Uterus (tissue), 2 donors: ENCODE measurements around the gene RAD51B.

Experiments used
- POLR2A ChIP-seq, 2 donors: fragments of 450-650 bp; IDR thresholded peaks; one replicate each; pipeline ENCODE4 v1.6.1; 2016; ENCODE audit warnings: antibody characterized with exemption in 2 of 2, mild to moderate bottlenecking in 1 of 2, moderate library complexity in 1 of 2
- TF ChIP-seq, protein P1 (sequence below), 4 experiments: fragments of 200-600 bp in 2 of 4; fragments of 450-650 bp in 2 of 4; sonication (generic) in 2 of 4; IDR thresholded peaks; one replicate each; pipeline ENCODE4 v1.5.1; 2016 to 2019; ENCODE audit warnings: antibody characterized with exemption in 4 of 4, mild to moderate bottlenecking in 2 of 4, moderate library complexity in 1 of 4

DNA sequence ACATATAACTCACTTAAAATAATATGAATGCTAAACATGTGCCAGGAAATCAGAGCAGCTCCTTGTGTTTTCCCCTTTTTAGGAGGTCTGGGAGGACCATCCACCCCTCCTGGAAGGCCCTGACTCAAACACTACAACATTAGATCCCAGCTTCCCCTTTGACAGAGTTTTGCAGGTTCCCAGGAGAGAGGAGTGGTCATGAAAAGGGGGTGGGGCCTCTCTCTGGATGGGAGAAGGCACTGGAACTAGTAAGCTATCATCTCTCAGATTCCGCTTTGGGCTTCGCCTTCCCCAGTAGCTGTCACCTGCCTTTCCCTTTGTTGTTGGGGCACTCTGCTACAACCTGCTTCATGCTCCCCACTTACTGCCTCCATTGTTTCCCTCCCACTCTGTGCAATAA is 824.1 kb downstream of the RAD51B start:
- TF ChIP-seq, protein P1, sequence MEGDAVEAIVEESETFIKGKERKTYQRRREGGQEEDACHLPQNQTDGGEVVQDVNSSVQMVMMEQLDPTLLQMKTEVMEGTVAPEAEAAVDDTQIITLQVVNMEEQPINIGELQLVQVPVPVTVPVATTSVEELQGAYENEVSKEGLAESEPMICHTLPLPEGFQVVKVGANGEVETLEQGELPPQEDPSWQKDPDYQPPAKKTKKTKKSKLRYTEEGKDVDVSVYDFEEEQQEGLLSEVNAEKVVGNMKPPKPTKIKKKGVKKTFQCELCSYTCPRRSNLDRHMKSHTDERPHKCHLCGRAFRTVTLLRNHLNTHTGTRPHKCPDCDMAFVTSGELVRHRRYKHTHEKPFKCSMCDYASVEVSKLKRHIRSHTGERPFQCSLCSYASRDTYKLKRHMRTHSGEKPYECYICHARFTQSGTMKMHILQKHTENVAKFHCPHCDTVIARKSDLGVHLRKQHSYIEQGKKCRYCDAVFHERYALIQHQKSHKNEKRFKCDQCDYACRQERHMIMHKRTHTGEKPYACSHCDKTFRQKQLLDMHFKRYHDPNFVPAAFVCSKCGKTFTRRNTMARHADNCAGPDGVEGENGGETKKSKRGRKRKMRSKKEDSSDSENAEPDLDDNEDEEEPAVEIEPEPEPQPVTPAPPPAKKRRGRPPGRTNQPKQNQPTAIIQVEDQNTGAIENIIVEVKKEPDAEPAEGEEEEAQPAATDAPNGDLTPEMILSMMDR (IDR thresholded peaks at IDR 0.05), result no peak
- TF ChIP-seq POLR2A (IDR thresholded peaks at IDR 0.05), result no peak
